Measurements from ENCODE around the gene BAG3.
A peak's percentile ranks its signal among the peaks of the same experiment; 100 is the strongest.

The BAG3 gene

DNA sequence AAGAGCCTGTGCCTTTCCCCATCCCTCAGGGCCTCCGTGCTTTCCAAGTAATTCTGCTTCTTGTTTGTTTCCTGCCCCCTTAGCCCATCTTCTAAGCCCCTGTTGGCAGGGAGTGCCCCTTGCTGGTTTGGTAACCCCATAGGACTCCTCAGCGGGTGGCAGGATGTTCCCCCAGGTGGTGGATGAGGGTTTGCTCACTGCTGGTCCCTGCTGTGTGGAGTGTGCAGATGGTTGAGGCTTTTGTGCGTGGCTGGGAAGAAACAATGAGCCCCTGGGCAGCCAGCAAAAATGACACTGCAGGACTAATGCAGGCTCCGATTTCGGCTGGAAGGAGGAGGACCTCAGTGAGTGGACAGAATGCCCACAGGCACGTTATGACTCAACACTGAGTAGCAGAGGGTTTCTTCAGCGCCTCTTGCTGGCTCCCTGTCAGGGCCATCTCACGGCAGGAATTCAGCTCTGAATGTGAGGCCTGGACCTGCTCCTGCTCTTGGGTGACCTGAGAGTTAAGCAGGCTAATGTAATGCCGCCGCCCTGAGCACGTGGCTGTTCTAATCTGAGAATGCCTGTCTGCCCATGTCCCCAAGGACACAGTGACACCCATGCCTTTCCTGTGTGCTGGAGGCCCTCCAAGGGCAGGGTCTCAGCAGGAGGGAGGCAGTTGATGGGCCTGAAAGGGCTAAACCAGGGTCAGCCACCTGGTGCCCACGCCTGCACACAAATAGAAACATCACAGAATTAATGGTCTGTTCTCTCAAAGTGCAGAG, 16.6 kb downstream of the BAG3 start:
- no peak for DNase-seq

DNA sequence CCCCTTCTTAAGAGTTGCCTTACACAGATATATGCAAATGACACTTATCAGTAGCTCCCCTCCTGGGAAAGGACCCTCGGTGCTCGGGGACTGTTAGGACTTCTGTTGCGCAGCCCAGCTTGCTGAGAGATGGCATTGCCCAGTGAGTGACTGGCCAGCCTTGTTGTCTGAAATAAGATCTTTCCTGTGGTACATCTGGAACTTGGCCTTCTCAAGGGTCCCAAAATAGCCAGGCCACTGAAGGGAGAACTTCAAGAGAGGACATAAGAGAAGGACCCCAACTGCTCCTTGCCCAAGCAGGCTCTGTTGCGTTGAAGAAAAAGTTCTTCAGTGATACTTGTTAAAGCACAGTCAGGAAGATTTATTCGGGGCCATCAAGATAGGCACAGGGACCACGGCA, 17.3 kb downstream of the BAG3 start:
- DNase-seq = no peak

DNA sequence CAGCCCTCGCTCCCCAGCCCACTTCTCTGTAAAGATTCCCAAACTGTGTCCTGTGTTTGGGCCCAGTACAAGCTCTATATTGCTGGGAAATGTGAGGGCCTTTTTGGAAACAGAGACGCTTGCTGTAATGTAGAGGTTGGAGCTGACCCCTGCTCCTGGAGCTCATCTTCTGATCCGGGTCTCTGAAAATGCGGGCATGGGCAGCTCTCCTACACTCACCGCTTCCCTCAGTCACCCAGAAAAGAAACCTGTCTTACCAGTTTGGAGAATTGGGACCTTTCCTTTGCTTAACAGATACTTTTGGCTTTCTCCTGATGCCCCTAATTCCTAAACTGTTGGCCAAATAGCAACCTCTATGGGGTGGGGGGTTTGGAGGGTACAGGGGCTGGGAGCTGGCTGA, 18.2 kb downstream of the BAG3 start:
- DNase-seq = no peak

DNA sequence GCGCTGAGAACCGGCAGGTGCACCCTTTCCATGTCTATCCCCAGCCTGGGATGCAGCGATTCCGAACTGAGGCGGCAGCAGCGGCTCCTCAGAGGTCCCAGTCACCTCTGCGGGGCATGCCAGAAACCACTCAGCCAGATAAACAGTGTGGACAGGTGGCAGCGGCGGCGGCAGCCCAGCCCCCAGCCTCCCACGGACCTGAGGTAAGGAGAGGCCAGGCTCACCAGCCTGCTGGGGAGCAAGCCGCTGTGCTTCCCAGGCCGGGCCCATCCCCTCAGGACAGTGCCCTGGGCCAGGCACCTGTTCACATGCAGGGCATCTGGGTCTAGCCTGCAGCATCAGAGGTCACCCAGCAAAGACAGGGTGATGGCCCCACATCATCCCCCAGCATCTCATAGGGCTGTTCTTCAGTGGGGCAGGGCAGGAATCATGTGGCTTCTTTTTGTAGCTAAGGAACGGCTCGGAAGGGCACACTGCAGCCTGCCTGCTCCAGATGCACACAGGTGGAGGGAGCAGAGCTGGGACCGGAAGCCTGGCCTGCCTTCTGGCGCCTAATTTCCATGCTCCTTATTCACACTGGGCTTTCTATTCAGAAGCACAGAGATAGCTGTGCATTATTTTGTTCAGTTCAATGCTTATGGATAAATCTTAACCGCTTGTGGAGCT, 18.9 kb downstream of the BAG3 start:
- DNase-seq = no peak

DNA sequence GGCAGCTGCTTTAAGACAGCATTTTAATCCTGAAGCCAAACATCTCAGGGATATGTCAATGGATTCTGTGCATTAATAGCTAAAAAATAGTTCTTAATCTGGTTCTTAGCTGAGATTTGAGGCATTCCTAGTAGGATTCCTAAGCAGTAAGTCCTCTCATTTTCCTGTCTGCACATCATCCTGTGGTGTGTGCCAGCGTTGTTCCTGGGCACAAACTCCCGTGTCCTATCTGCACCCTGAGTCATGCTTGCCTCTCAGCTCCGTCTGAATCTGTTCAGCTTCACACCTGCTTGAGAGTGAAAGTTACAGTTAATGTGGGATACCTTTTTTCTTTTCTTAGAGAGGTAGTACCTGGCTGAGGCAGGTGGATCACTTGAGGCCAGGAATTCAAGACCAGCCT, 19.5 kb downstream of the BAG3 start:
- DNase-seq = no peak

DNA sequence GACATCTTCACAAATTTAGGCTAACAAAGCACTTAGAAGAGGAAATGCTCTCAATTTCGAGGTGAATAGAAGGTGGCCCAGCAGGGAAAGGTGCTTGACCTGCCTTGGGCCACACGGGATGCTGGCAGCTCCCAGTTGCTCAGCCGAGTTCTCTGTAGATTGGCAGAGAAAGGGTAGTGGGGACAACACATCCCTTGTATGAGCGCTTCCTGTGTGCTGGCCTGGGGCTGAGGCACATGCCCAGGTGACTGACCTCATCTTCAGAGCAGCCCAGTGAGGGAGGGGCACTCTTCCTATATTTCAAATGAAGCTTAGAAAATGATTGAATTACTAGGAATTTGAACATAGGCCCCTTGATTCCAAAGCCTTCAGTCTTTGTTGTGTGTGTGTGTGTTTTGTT, 20.2 kb downstream of the BAG3 start:
- DNase-seq = no peak

DNA sequence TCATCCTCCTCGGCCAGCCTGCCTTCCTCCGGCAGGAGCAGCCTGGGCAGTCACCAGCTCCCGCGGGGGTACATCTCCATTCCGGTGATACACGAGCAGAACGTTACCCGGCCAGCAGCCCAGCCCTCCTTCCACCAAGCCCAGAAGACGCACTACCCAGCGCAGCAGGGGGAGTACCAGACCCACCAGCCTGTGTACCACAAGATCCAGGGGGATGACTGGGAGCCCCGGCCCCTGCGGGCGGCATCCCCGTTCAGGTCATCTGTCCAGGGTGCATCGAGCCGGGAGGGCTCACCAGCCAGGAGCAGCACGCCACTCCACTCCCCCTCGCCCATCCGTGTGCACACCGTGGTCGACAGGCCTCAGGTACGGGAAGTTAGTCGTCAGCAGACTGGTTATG, 21.1 kb downstream of the BAG3 start:
- DNase-seq = no peak

DNA sequence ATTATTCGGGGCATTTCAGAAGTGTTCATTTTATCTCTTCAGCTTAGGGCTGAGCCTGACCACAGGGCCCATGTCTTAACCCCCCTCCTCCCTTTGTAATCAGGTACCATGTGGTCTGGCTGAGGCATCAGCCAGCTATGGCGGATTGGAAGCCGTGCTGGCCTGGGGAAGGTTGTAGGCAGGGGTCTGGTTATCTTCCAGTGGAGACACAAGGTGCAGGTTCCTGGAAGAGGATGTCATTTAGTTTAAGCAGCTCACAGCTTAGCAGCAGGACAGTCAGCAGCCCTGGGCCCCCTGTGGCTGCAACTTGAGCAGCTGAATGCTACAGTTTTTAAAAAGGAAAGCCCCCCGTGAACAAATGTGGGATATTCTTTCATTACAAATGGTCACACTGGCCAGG, 22.1 kb downstream of the BAG3 start:
- DNase-seq = no peak

DNA sequence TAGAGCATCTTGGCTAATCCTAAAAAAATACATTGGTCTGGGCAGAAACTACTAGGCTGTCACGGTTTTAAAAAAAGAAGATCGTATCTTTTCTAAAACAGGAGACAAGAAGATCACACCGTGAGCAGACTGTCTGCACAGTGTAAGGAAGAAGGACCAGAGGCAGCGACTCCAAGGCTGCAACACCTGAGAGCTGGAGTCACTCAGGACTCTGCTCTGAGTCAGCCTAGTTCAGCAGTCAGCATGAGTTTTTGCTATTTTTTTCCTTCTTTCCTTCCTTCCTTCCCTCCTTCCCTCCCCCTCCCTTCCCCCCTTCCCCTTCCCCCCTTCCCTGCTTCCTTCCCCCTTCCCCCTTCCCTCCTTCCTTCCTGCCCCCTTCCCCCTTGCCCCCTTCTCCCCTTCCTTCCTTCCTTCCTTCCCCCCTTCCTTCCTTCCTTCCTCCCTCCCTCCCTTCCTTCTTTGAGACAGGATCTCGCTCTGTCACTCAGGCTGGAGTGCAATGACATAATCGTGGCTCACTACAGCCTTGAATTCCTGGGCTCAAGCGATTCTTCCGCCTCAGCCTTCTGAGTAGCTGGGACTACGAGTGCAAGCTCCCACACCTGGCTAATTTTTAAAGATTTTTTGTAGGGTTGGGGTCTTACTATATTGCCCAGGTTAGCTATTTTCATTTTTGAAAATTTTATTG, 24.4 kb downstream of the BAG3 start:
- DNase-seq = no peak

DNA sequence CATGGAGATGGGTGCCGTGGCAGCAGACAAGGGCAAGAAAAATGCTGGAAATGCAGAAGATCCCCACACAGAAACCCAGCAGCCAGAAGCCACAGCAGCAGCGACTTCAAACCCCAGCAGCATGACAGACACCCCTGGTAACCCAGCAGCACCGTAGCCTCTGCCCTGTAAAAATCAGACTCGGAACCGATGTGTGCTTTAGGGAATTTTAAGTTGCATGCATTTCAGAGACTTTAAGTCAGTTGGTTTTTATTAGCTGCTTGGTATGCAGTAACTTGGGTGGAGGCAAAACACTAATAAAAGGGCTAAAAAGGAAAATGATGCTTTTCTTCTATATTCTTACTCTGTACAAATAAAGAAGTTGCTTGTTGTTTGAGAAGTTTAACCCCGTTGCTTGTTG, 25.9 kb downstream of the BAG3 start:
- DNase-seq = no peak

DNA sequence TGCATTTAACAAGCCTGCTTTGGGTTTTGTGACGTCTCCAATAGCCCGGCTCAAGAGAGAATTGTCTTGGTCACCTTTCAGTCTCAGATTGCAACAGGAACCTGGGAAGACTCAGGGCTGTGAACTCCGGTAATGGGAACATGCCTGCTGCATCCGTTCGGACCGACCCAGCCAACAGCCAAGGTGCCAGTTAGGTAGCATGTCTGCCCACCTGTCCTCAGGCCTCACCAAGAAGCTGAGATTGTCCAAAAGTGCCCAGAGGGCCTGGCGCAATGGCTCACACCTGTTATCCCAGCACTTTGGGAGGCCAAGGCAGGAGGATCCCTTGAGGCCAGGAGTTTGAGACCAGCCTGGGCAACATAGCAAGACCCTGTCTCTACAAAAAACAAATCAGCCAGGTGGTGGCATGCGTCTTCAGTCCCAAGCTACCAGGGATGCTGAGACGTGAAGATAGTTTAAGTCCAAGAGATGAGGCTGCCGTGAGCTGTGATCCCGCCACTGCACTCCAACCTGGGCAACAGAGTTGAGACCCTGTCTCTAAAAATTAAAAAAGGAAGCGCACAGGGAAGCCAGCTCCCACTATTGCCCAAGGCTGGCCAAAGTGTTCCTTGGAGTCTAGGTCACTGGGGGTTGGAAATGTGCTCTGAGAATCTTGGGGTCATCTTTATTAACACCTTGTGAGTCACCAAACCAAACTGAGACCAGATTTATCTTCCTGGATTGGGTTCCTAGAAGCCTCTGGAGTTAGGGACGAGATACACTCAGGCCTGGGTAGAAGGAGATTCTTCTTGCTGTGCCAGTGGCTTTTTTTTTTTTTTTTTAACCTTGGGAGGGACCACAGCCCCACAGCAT, 26.9 kb downstream of the BAG3 start:
- DNase-seq = no peak

DNA sequence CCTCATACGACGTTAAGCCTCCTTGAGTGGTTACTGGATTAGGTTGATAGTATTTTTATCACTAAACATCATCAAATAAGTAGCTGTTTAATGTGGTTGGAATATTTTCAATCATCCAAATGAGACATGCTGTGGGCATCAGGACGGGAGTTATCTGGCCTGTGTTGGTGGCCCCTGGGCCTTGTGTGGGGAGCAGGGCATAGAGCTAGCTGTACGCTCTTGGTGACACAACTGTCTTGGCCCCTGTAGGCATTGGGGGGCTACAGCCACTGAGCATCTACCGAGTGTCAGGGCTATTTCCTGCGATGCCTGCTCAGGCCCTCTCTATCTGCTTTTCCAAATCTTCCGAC, 28.3 kb downstream of the BAG3 start:
- DNase-seq = no peak

DNA sequence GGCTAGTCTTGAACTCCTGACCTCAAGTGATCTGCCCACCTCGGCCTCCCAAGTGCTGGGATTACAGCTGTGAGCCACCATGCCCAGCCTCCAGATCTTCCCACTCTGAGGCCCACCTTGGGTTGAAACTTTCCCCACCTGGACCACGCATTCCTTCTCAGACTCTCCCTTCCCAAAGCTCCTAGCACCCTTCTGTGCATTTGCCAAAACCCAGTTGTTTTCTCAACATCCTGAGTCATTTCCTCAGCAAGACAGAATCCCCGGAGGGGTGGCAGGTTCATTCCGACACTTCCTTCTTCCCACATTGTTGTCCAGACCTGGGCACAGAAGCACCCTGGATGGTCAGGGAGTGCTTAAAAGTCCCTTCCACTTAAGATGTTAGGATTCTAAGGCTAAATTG, 28.9 kb downstream of the BAG3 start:
- DNase-seq = no peak

DNA sequence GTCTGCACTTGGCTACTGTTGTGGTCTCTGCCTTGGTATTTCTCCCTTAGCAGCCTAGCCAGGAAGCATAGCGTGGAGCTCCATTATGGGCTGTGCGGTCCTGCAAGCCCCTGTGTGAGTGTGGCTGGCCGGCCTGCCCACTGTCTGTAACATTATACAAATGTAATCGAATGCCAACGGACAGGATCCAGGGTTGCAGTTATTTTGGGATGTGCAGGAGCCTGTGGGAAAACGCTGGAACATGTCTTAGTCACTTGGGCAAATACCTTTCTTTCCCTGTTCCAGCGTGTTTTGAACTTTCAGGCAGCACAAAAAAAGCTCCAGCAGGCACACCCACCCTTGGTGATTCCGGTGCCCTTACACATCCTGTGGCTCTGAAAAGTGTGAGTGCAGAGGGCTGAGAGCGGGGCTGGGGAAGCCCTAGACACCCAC, 29.5 kb downstream of the BAG3 start:
- no peak for DNase-seq

DNA sequence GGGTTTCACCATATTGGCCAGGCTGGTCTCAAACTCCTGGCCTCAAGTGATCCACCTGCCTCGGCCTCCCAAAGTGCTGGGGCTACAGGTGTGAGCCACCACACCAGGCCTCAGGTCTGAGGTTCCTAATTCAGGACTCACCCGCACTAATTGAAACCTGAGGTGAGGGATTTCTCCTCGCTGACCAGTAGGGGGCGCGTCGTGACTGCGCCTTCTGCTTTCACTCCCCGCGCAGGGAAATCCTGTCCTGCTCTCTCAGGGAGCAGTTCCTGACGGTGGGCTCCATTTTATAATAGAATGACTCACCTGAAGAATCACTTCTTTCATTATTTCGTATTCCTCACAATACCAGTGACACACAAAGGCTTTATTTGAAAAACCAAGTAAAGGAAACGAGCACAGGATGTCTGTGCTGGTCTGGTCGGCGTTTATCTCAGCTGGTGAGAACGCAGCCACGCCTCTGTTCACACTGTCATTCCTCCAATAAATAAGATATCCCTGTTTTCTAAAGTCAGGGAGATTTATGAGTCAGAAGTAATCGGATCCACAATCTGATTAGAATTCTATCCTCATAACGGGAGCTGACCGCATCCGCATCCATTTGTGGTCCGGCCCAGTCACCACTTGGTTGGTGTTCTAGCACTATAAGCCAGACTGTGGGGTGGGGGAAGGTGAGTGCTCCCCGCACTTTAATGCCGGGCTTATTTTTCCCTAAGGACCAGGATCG, 35.4 kb downstream of the BAG3 start:
- DNase-seq = peak; percentile 46 to 59

DNA sequence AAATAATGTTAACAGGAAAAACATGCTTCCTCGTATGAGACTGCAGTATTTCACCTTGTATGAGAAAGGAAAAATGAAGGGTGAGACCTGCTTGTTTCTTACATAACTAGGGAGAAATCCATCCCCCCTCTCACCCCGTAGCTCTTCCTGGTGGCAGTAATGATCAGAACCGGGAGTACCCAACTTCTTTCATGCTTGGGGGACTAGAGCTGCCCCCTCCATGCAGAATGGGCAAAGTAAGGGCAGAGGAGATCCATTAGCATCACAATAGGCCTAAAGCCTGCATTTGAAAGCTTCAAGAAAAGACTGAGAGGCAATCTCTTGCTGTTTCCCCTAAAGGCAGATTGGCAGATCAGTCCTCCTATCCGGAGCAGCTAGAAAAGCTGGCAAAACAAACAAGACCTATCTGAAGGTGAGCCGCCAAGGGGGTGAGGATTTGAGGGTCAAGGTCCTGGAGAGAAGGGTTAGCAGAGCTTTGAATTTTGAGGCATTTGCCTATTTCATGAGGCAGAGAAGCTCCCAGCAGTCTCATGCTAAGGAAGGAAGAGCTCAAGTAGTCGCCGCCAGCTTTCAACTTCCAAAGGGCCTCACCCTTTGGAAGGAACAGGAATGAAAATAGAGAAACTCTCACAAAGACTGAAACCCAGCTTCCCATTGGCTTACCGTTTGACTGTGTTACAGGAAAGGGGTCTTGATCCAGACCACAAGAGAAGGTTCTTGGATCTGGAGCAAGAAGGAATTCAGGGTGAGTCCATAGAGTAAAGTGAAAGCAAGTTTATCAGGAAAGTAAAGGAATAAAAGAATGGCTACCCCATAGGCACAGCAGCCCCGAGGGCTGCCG, 36.2 kb downstream of the BAG3 start:
- no peak for DNase-seq

DNA sequence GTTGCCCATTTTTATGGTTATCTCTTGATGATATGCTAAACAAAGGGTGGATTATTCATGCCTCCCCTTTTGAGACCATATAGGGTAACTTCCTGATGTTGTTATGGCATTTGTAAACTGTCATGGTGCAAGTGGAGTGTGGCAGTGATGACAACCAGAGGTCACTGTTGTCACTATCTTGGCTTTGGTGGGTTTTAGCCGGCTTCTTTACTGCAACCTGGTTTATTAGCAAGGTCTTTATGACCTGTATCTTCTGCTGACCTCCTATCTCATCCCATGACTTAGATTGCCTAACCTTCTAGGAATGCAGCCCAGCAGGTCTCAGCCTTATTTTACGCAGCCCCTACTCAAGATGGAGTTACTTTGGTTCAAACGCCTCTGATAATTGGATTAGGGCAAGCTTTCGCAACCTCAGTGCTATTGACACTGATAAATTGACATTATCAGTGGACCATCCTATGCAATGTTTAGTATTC, 36.9 kb downstream of the BAG3 start:
- DNase-seq = no peak

DNA sequence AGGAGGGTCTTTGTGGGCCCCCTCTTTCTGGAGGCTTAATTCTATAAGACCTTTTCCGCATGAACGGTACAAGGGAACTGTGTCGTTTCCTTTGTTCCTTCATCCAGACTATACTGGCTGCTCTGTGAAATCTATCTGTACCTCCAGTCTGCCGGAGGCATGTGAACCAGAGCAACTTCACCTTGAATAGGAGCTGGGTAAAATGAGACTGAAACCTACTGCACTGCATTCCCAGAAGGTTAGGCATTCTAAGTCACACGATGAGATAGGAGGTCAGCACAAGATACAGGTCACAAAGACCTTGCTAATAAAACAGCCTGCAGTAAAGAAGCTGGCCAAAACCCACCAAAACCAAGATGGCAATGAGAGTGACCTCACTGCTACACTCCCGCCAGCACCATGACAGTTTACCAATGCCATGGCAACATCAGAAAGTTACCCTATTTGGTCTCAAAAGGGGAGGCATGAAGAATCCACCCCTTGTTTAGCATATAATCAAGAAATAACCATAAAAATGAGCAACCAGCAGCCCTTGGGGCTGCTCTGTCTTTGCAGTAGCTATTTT, 37.9 kb downstream of the BAG3 start:
- no peak for DNase-seq

DNA sequence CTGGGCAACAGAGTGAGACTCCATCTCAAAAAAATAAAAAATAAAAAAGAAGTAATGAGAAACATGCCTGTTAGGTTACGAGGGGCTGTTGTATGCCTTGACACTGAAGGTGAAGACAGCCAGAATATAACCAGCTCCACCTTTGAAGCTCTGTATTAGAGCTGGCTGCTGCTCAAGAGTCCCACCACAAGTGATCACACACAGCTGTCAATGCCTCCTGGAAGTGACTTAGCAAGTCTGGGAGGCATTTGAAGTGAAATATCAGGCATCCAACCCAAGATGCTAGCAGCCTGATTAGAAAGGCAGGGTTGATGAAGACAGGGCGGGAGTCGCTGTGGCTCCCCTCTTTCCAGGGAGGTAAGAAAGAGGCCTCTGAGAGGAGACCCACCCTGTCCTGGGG, 40.5 kb downstream of the BAG3 start:
- no peak for DNase-seq

DNA sequence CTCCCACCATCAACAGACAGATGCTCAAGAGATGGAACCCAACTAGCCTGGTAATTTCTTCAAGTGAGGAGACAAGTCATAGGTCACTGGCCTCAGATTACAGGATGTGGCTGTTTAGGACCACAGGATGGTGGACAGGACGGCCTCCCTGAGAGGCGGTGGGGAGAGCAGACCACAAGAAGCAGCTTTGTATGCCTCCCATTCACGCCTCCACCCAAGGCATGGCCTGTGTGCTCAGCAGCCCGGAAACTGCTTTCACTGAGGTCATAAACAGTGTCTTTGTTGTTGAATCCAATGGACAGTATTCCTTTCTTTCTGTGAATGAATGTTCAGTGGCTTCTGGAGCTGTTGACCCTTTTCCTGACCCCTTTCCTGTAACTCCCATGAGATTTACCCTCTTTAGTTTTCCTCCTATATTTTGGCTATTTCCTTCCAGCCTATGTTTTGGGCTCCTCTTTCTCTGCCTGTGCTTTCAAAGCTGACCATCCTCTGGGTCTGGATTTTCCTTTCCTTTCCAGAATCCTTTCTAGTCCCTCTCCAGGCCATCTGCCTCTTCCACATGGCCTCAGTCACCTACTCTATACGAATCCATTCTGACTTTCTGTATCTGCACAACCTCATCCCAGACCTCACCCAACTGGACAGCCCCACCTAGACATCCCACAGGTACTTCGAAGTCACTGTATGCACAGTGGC, 42.2 kb downstream of the BAG3 start:
- DNase-seq = no peak

DNA sequence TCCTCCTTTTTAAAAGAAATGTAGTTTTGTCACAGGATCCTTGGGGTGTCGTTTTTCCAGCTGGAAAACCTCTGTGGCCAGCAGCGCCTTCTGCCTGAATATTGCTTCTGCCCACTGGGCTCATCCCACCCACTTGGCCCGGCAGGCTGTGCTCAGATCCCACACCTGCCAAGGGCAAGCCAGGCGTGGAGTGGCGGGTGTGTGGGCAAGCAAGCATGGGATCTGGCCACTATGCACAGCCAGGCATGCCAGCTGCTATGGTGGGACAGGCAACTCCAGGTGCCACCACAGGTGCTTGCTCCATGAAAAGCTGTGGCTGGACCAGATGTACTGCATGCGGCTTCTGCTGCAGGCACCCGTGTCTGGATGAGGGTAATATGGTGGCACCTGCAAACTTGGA, 43.4 kb downstream of the BAG3 start:
- no peak for DNase-seq
